HG03060 (cell line): ENCODE measurements around the gene TMEM141.

Experiments
- ATAC-seq: cut with Tn5 transposase; IDR thresholded peaks from one replicate; pipeline ENCODE4 v1.9.1; 2021; ENCODE audit warnings: low read depth, moderate number of reproducible peaks; ENCODE audit not compliant: unreplicated experiment

Gene TMEM141

GRCh38 chr9:136807281-136808074 is 16.3 kb downstream of the TMEM141 start, which contains the start of gene RABL6:
RABL6 (plus strand) TSS chr9:136807948; CDS start chr9:136808197, 249 bp downstream.
- peak; percentile 37 for ATAC-seq

- ATAC-seq: no peak
These were observed 17.1 kb downstream of the TMEM141 start for GRCh38 chr9:136808075-136808805.

GRCh38 chr9:136808806-136809158 is 17.6 kb downstream of the TMEM141 start:
- no peak for ATAC-seq

- ATAC-seq: no peak
These were observed 23.7 kb downstream of the TMEM141 start for GRCh38 chr9:136814725-136815421.

GRCh38 chr9:136815422-136815782 is 24.3 kb downstream of the TMEM141 start:
- no peak for ATAC-seq

- ATAC-seq: no peak
These were observed 30.1 kb downstream of the TMEM141 start for GRCh38 chr9:136820971-136821825.

GRCh38 chr9:136821826-136822544 is 30.8 kb downstream of the TMEM141 start:
- ATAC-seq: no peak

- no peak for ATAC-seq
These were observed 32.2 kb downstream of the TMEM141 start for GRCh38 chr9:136823136-136824046.

- no peak for ATAC-seq
These were observed 33.5 kb downstream of the TMEM141 start for GRCh38 chr9:136824496-136825225.

- no peak for ATAC-seq
These were observed 34.4 kb downstream of the TMEM141 start for GRCh38 chr9:136825295-136826187.

GRCh38 chr9:136826188-136826541 is 35.0 kb downstream of the TMEM141 start:
- no peak for ATAC-seq

GRCh38 chr9:136826703-136827582 is 35.8 kb downstream of the TMEM141 start:
- no peak for ATAC-seq

GRCh38 chr9:136827794-136828473 is 36.8 kb downstream of the TMEM141 start:
- no peak for ATAC-seq

GRCh38 chr9:136828474-136829140 is 37.5 kb downstream of the TMEM141 start:
- no peak for ATAC-seq

GRCh38 chr9:136829412-136829811 is 38.3 kb downstream of the TMEM141 start:
- ATAC-seq: no peak
